K562 (cell line): ENCODE data around the gene CDCP1. TPM values are rescaled to one million over a fixed set of nuclear protein-coding genes. Genes with fewer than 3 reads are reported as not detected.

Source experiments
- BCOR ChIP-seq: fragments of 450-650 bp; IDR thresholded peaks from 2 replicates; pipeline ENCODE4 v1.6.1; 2016
- CBX3 ChIP-seq, 2 experiments: IDR thresholded peaks; 1 replicate in 1 of 2; 2 replicates in 1 of 2; pipeline ENCODE4 v1.6.1; 2012; ENCODE audit warnings: inconsistent platforms in 2 of 2, low read length in 2 of 2, borderline replicate concordance in 1 of 2, control low read depth in 1 of 2
- E2F3 ChIP-seq: fragments of 250-450 bp; sonication (Bioruptor Pico); IDR thresholded peaks from 2 replicates; pipeline ENCODE4 v1.4.0; 2020; ENCODE audit warnings: mild to moderate bottlenecking
- ELF4 ChIP-seq: fragments of 450-650 bp; formaldehyde crosslinking; IDR thresholded peaks from 2 replicates; pipeline ENCODE4 v1.4.0; 2022; ENCODE audit warnings: missing genetic modification characterization
- HEY1 ChIP-seq: fragments of 250-450 bp; sonication (Bioruptor Pico); IDR thresholded peaks from 2 replicates; pipeline ENCODE4 v1.5.0; 2020; ENCODE audit warnings: mild to moderate bottlenecking, moderate library complexity, borderline replicate concordance
- HNRNPL ChIP-seq: fragments of 200-400 bp; formaldehyde crosslinking; IDR thresholded peaks from 2 replicates; pipeline ENCODE4 v1.6.1; 2017; ENCODE audit warnings: low read depth, mild to moderate bottlenecking, low read length
- HSF4 ChIP-seq: fragments of 250-450 bp; sonication (Bioruptor Pico); IDR thresholded peaks from 2 replicates; pipeline ENCODE4 v2.1.2; 2022; ENCODE audit warnings: mild to moderate bottlenecking, moderate library complexity, borderline replicate concordance
- KLF16 ChIP-seq: IDR thresholded peaks from 2 replicates; pipeline ENCODE4 v1.6.1; 2016; ENCODE audit warnings: antibody characterized with exemption
- LEF1 ChIP-seq: fragments of 450-650 bp; IDR thresholded peaks from 2 replicates; pipeline ENCODE4 v1.6.1; 2016; ENCODE audit warnings: mild to moderate bottlenecking
- NFIX ChIP-seq: fragments of 250-450 bp; sonication (Bioruptor Pico); IDR thresholded peaks from 2 replicates; pipeline ENCODE4 v1.4.0; 2020; ENCODE audit warnings: low read depth, mild to moderate bottlenecking, moderate library complexity
- PREB ChIP-seq: sonication (generic); formaldehyde crosslinking; IDR thresholded peaks from 2 replicates; pipeline ENCODE4 v1.8.1; 2023; ENCODE audit warnings: mild to moderate bottlenecking, missing genetic modification reagents
- SMC3 ChIP-seq: conservative IDR thresholded peaks from 2 replicates; pipeline ENCODE4 v1.6.1; 2011; ENCODE audit warnings: low read depth, low read length, improper control_type of control experiment; ENCODE audit not compliant: insufficient read depth
- SUPT5H ChIP-seq: fragments of 450-650 bp; IDR thresholded peaks from 2 replicates; pipeline ENCODE4 v1.6.1; 2016
- TCF7 ChIP-seq: sonication (generic); IDR thresholded peaks from 2 replicates; pipeline ENCODE4 v1.6.1; 2016; ENCODE audit warnings: antibody characterized with exemption, borderline replicate concordance
- TFAM ChIP-seq: fragments of 250-450 bp; sonication (Bioruptor Pico); conservative IDR thresholded peaks from 2 replicates; pipeline ENCODE4 v1.5.0; 2021; ENCODE audit warnings: mild to moderate bottlenecking, moderate library complexity
- ZBTB7A ChIP-seq: IDR thresholded peaks from 2 replicates; pipeline ENCODE4 v1.6.1; 2011; ENCODE audit warnings: low read depth, mild to moderate bottlenecking, low read length, moderate library complexity, borderline replicate concordance; ENCODE audit not compliant: control insufficient read depth
- ZC3H8 ChIP-seq: fragments of 450-650 bp; IDR thresholded peaks from 2 replicates; pipeline ENCODE4 v1.6.1; 2017
- ZNF431 ChIP-seq: sonication (generic); formaldehyde crosslinking; IDR thresholded peaks from 2 replicates; pipeline ENCODE4 v1.8.0; 2022; ENCODE audit warnings: mild to moderate bottlenecking, missing genetic modification reagents
- polyA plus RNA-seq, 8 experiments: library from polyadenylated mRNA; depleted of rRNA in 4 of 8; stranded (reverse) in 5 of 8; unstranded in 3 of 8; fragments of >200 nt; fragmentation: Nextera tagmentation in 2 of 8; fragmentation: Illumina TruSeq in 1 of 8; extraction: Ambion mirVana in 2 of 8; extraction: Trizol in 1 of 8; gene quantifications; 2 replicates each; pipeline versions ENCODE4 v1.2.1 to v1.2.3, GENCODE V29; 2011 to 2014; ENCODE audit warnings: inconsistent platforms in 1 of 8, missing spikeins in 1 of 8
- total RNA-seq, 7 experiments: library from RNA; depleted of rRNA in 6 of 7; stranded (reverse); fragments of >200 nt in 6 of 7; fragmentation: Illumina TruSeq in 2 of 7; extraction: Trizol in 2 of 7; gene quantifications; 2 replicates each; pipeline versions ENCODE4 v1.2.1 to v1.2.3, GENCODE V29; 2011 to 2021; ENCODE audit warnings: low replicate concordance in 1 of 7
- TF ChIP-seq, protein P1 (sequence below): fragments of 450-650 bp; conservative IDR thresholded peaks from 2 replicates; pipeline ENCODE4 v1.6.1; 2016; ENCODE audit warnings: missing genetic modification characterization, low read depth, mild to moderate bottlenecking, control low read depth, missing compliant biosample characterization
- TF ChIP-seq, protein P2 (sequence below): sonication (generic); formaldehyde crosslinking; IDR thresholded peaks from 2 replicates; pipeline ENCODE4 v1.8.1; 2023; ENCODE audit warnings: missing genetic modification reagents, mild to moderate bottlenecking, borderline replicate concordance

CDCP1 gene
- total and polyA plus RNA-seq, 9 of the 15 experiments (the other 6 are each of a cell fraction or from before 2014, with no cell fraction given): 3.9 to 16.4 (median 5.2) TPM

- TF ChIP-seq, protein P1, sequence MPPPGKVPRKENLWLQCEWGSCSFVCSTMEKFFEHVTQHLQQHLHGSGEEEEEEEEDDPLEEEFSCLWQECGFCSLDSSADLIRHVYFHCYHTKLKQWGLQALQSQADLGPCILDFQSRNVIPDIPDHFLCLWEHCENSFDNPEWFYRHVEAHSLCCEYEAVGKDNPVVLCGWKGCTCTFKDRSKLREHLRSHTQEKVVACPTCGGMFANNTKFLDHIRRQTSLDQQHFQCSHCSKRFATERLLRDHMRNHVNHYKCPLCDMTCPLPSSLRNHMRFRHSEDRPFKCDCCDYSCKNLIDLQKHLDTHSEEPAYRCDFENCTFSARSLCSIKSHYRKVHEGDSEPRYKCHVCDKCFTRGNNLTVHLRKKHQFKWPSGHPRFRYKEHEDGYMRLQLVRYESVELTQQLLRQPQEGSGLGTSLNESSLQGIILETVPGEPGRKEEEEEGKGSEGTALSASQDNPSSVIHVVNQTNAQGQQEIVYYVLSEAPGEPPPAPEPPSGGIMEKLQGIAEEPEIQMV (tag): no peak
- TF ChIP-seq SUPT5H (no peak), ELF4 (CRISPR knock-in tag) (no peak), HEY1 (CRISPR knock-in tag) (no peak), TCF7 (no peak), LEF1 (no peak), ZBTB7A (no peak), ZC3H8 (no peak), PREB (CRISPR knock-in tag) (no peak), TFAM (CRISPR knock-in tag) (no peak), HNRNPL (no peak), KLF16 (no peak), BCOR (no peak), E2F3 (CRISPR knock-in tag) (no peak), ZNF431 (CRISPR knock-in tag) (no peak), CBX3 (IDR thresholded peaks at IDR 0.05; ENCODE audit: borderline replicate concordance in 1 of 2, low read length in 2 of 2) (no peak), HSF4 (no peak), SMC3 (no peak), NFIX (CRISPR knock-in tag) (no peak)
- TF ChIP-seq, protein P2, sequence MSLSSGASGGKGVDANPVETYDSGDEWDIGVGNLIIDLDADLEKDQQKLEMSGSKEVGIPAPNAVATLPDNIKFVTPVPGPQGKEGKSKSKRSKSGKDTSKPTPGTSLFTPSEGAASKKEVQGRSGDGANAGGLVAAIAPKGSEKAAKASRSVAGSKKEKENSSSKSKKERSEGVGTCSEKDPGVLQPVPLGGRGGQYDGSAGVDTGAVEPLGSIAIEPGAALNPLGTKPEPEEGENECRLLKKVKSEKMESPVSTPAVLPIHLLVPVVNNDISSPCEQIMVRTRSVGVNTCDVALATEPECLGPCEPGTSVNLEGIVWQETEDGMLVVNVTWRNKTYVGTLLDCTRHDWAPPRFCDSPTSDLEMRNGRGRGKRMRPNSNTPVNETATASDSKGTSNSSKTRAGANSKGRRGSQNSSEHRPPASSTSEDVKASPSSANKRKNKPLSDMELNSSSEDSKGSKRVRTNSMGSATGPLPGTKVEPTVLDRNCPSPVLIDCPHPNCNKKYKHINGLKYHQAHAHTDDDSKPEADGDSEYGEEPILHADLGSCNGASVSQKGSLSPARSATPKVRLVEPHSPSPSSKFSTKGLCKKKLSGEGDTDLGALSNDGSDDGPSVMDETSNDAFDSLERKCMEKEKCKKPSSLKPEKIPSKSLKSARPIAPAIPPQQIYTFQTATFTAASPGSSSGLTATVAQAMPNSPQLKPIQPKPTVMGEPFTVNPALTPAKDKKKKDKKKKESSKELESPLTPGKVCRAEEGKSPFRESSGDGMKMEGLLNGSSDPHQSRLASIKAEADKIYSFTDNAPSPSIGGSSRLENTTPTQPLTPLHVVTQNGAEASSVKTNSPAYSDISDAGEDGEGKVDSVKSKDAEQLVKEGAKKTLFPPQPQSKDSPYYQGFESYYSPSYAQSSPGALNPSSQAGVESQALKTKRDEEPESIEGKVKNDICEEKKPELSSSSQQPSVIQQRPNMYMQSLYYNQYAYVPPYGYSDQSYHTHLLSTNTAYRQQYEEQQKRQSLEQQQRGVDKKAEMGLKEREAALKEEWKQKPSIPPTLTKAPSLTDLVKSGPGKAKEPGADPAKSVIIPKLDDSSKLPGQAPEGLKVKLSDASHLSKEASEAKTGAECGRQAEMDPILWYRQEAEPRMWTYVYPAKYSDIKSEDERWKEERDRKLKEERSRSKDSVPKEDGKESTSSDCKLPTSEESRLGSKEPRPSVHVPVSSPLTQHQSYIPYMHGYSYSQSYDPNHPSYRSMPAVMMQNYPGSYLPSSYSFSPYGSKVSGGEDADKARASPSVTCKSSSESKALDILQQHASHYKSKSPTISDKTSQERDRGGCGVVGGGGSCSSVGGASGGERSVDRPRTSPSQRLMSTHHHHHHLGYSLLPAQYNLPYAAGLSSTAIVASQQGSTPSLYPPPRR (CRISPR knock-in tag): no peak
These were observed 87.0 kb downstream of the CDCP1 start (continued) for GRCh38 chr3:45059132-45059531.
